K562 (cell line): ENCODE measurements around the gene SOX15. TPM values are rescaled to one million over a fixed set of nuclear protein-coding genes. Genes with fewer than 3 reads are reported as not detected.

Source experiments
- ATAC-seq: fragments of 200-7000 bp; cut with Tn5 transposase; 3 replicates; pipeline ENCODE4 v1.9.1; 2020; ENCODE audit warnings: moderate library complexity
- BruUV-seq: library from RNA; stranded (reverse); fragments of 400-500 nt; replicated peaks from 2 replicates; lab custom pipeline; 2021; lab: Mats Ljungman, UMichigan
- CTCF ChIA-PET: fragments of 300-600 bp; formaldehyde crosslinking; extraction: SDS; loops from one replicate; lab custom pipeline; 2021; ENCODE audit warnings: low intra/inter-chr PET ratio; lab: Yijun Ruan, JAX
- POLR2A ChIA-PET: fragments of 300-600, 350-650 bp; sonication (Branson Sonifier 250); formaldehyde crosslinking; extraction: SDS; loops from one replicate; lab custom pipeline; 2021; ENCODE audit warnings: antibody characterized with exemption, inconsistent platforms; lab: Yijun Ruan, JAX
- DNase-seq, 4 experiments: peaks; one replicate each; pipeline versions ENCODE4 v3.0.0 to v3.0.0-alpha.2; 2011 to 2018; ENCODE audit warnings: low spot score in 3 of 4, mixed read lengths in 3 of 4; ENCODE audit errors: extremely low read depth in 1 of 4
- FAIRE-seq: peaks from 2 replicates; lab custom pipeline; 2011; peaks lifted over from hg19 to GRCh38; lab: Jason Lieb, UNC
- H2AFZ ChIP-seq: 2 replicates; pipeline ENCODE4 v1.6.0; 2011; ENCODE audit warnings: low read depth, low read length, control low read depth, inconsistent platforms
- H3K27ac ChIP-seq: fragments of 200-600 bp; 3 replicates; pipeline ENCODE4 v1.8.0; 2011; ENCODE audit warnings: low read depth, mild to moderate bottlenecking, control low read depth, inconsistent platforms, low read length, moderate library complexity, mixed read lengths; ENCODE audit errors: extremely low read depth
- H3K27me3 ChIP-seq, 2 experiments: fragments of 300-600 bp in 1 of 2; 2 replicates in 1 of 2; 3 replicates in 1 of 2; pipeline versions ENCODE4 v1.6.0 to v1.8.0; 2011; ENCODE audit warnings: inconsistent platforms in 2 of 2, low read length in 2 of 2, mild to moderate bottlenecking in 1 of 2, mixed read lengths in 1 of 2, moderate library complexity in 1 of 2; ENCODE audit not compliant: control insufficient read depth in 2 of 2, insufficient read depth in 2 of 2
- H3K36me3 ChIP-seq: fragments of 300-600 bp; 3 replicates; pipeline ENCODE4 v1.8.0; 2011; ENCODE audit warnings: mild to moderate bottlenecking, low read length, inconsistent platforms; ENCODE audit not compliant: control insufficient read depth, insufficient read depth
- H3K4me1 ChIP-seq, 2 experiments: fragments of 200-600 bp in 1 of 2; replicated peaks in 1 of 2; 2 replicates in 1 of 2; 3 replicates in 1 of 2; pipeline versions ENCODE4 v1.5.1 to v1.8.0; 2011; ENCODE audit warnings: inconsistent platforms in 2 of 2, low read length in 2 of 2, mild to moderate bottlenecking in 1 of 2, mixed read lengths in 1 of 2, moderate library complexity in 1 of 2; ENCODE audit not compliant: control insufficient read depth in 2 of 2, insufficient read depth in 2 of 2
- H3K4me2 ChIP-seq: 2 replicates; pipeline ENCODE4 v1.6.1; 2011; ENCODE audit warnings: low read length, control low read depth, inconsistent platforms, mixed read lengths; ENCODE audit not compliant: insufficient read depth
- H3K4me3 ChIP-seq: fragments of 200-600 bp; sonication (generic), shearing (Covaris generic); 2 replicates; pipeline ENCODE4 v1.5.1; 2016; ENCODE audit warnings: control low read depth, inconsistent platforms
- H3K79me2 ChIP-seq: fragments of 200-600 bp; 3 replicates; pipeline ENCODE4 v1.8.0; 2011; ENCODE audit warnings: low read length, inconsistent platforms; ENCODE audit not compliant: control insufficient read depth, insufficient read depth
- H3K9ac ChIP-seq, 2 experiments: 2 replicates each; pipeline versions ENCODE4 v1.6.0 to v1.6.1; 2011; ENCODE audit warnings: low read depth in 2 of 2, low read length in 2 of 2, control low read depth in 1 of 2, inconsistent platforms in 1 of 2, mild to moderate bottlenecking in 1 of 2, mixed read lengths in 1 of 2; ENCODE audit not compliant: insufficient read depth in 1 of 2
- H3K9me1 ChIP-seq: one replicate; pipeline ENCODE4 v1.6.0; 2011; ENCODE audit warnings: inconsistent platforms, mild to moderate bottlenecking, low read length, moderate library complexity; ENCODE audit not compliant: control insufficient read depth, insufficient read depth
- H3K9me3 ChIP-seq: replicated peaks from 2 replicates; pipeline ENCODE4 v1.5.1; 2011; ENCODE audit warnings: low read depth, low read length, inconsistent platforms; ENCODE audit not compliant: control insufficient read depth, insufficient read depth
- H4K20me1 ChIP-seq: replicated peaks from 2 replicates; pipeline ENCODE4 v1.6.1; 2011; ENCODE audit warnings: low read length, inconsistent platforms, mixed read lengths; ENCODE audit not compliant: control insufficient read depth, insufficient read depth
- BRCA1 ChIP-seq, 2 experiments: fragments of 450-650 bp in 1 of 2; sonication (generic) in 1 of 2; formaldehyde crosslinking in 1 of 2; IDR thresholded peaks; 2 replicates each; pipeline versions ENCODE4 v1.5.0 to v1.6.1; 2017 to 2020; ENCODE audit warnings: mild to moderate bottlenecking in 1 of 2, missing genetic modification reagents in 1 of 2
- CEBPZ ChIP-seq: fragments of 150-350 bp; IDR thresholded peaks from 2 replicates; pipeline ENCODE4 v1.6.1; 2014; ENCODE audit warnings: low read depth, mild to moderate bottlenecking, low read length, borderline replicate concordance
- FOS ChIP-seq: IDR thresholded peaks from 3 replicates; pipeline ENCODE4 v1.6.1; 2011; ENCODE audit not compliant: insufficient read length; ENCODE audit errors: extremely low read depth
- HMGN3 ChIP-seq: IDR thresholded peaks from 2 replicates; pipeline ENCODE4 v1.6.1; 2011; ENCODE audit warnings: borderline replicate concordance, low read depth, mild to moderate bottlenecking, mixed read lengths, low read length; ENCODE audit not compliant: insufficient read length; ENCODE audit errors: extremely low read depth
- NFIX ChIP-seq: fragments of 250-450 bp; sonication (Bioruptor Pico); IDR thresholded peaks from 2 replicates; pipeline ENCODE4 v1.4.0; 2020; ENCODE audit warnings: low read depth, mild to moderate bottlenecking, moderate library complexity
- NFRKB ChIP-seq: fragments of 450-650 bp; IDR thresholded peaks from 2 replicates; pipeline ENCODE4 v1.6.1; 2016; ENCODE audit warnings: low read depth
- PCBP1 ChIP-seq: fragments of 200-400 bp; formaldehyde crosslinking; IDR thresholded peaks from 2 replicates; pipeline ENCODE4 v1.6.1; 2018; ENCODE audit warnings: mild to moderate bottlenecking, low read depth, low read length; ENCODE audit not compliant: poor library complexity, severe bottlenecking
- POLR2G ChIP-seq: fragments of 200-400 bp; formaldehyde crosslinking; IDR thresholded peaks from 2 replicates; pipeline ENCODE4 v1.6.1; 2017; ENCODE audit warnings: low read depth, mild to moderate bottlenecking, antibody characterized with exemption, low read length, moderate library complexity
- SPI1 ChIP-seq: IDR thresholded peaks from 2 replicates; pipeline ENCODE4 v1.6.1; 2011; ENCODE audit warnings: low read depth, low read length, control low read depth, borderline replicate concordance
- TCF7 ChIP-seq: sonication (generic); IDR thresholded peaks from 2 replicates; pipeline ENCODE4 v1.6.1; 2016; ENCODE audit warnings: antibody characterized with exemption, borderline replicate concordance
- TRIM28 ChIP-seq: fragments of 450-650 bp; IDR thresholded peaks from 2 replicates; pipeline ENCODE4 v1.6.1; 2017
- ZBTB49 ChIP-seq: sonication (generic); formaldehyde crosslinking; IDR thresholded peaks from 2 replicates; pipeline ENCODE4 v1.8.0; 2022; ENCODE audit warnings: missing genetic modification reagents, mild to moderate bottlenecking, borderline replicate concordance
- ZNF324 ChIP-seq: fragments of 250-450 bp; sonication (Bioruptor Pico); IDR thresholded peaks from 2 replicates; pipeline ENCODE4 v1.4.0; 2020; ENCODE audit warnings: mild to moderate bottlenecking
- ZNF79 ChIP-seq: fragments of 250-450 bp; sonication (Bioruptor Pico); IDR thresholded peaks from 2 replicates; pipeline ENCODE4 v1.4.0; 2020; ENCODE audit warnings: low read depth, mild to moderate bottlenecking, moderate library complexity
- WGBS: fragments of 100-300 bp; shearing (Covaris generic); methylation state at CpG from one replicate; pipeline ENCODE4 v1.1.6; 2016; ENCODE audit warnings: low coverage, mixed read lengths; ENCODE audit not compliant: insufficient coverage; ENCODE audit errors: missing lambda C conversion rate; 5-methylcytosine and 5-hydroxymethylcytosine counted together
- in situ Hi-C: fragments of 300-500 bp; cut with MboI; formaldehyde crosslinking; loops from 4 replicates; pipeline ENCODE4 v1.15.0; 2018; ENCODE audit warnings: inconsistent platforms, mixed read lengths
- intact Hi-C: fragments of 100-400 bp; cut with micrococcal nuclease; formaldehyde crosslinking; loops from 2 replicates; pipeline ENCODE4 v1.14.2; 2022
- polyA plus RNA-seq, 8 experiments: library from polyadenylated mRNA; depleted of rRNA in 4 of 8; stranded (reverse) in 5 of 8; unstranded in 3 of 8; fragments of >200 nt; fragmentation: Nextera tagmentation in 2 of 8; fragmentation: Illumina TruSeq in 1 of 8; extraction: Ambion mirVana in 2 of 8; extraction: Trizol in 1 of 8; gene quantifications; 2 replicates each; pipeline versions ENCODE4 v1.2.1 to v1.2.3, GENCODE V29; 2011 to 2014; ENCODE audit warnings: inconsistent platforms in 1 of 8, missing spikeins in 1 of 8
- total RNA-seq, 7 experiments: library from RNA; depleted of rRNA in 6 of 7; stranded (reverse); fragments of >200 nt in 6 of 7; fragmentation: Illumina TruSeq in 2 of 7; extraction: Trizol in 2 of 7; gene quantifications; 2 replicates each; pipeline versions ENCODE4 v1.2.1 to v1.2.3, GENCODE V29; 2011 to 2021; ENCODE audit warnings: low replicate concordance in 1 of 7
- TF ChIP-seq, protein P1 (sequence below): sonication (generic); formaldehyde crosslinking; IDR thresholded peaks from 2 replicates; pipeline ENCODE4 v1.8.1; 2023; ENCODE audit warnings: mild to moderate bottlenecking, missing genetic modification reagents, moderate library complexity

Gene SOX15
- total and polyA plus RNA-seq, 9 of the 15 experiments (the other 6 are each of a cell fraction or from before 2014, with no cell fraction given) = 0.07 to 0.33 (median 0.19) TPM; not detected in 5

DNA sequence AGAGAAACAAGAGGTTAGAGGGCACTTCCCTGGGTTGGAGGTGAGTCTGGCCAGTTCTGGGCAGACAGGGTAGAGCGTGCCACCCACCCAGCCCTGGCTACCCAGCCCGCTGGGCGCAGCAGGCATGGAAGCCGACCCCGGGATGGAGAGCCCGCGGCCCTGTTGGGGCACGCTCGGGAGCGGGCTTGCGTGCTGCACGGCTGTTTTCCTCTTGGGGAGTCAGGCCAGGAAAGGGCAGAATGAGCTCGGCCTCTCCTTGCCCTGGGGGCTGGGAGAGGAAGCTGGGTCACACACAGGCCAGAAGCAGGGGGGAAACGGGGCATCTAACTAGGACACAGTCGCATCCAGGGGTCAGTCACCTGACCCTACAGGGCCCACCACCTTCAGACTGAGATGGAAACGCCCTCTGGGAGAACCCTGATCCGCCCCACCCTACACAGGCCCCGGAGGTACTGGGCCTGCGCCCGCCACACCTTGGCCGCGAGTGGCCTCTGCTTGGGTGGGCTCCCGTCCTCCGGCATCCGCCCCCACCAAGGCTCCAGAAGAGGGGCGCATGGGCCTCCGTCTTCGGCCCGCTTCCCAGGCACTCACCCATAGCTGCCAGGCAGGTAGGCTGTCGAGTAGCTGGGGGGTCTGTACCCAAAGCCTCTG lies 1.2 kb downstream of the SOX15 start:
- in situ Hi-C loops = no loop called here
- FAIRE-seq = no peak
- peaks cover 67% of the 10 kb centered on the region for H3K36me3 ChIP-seq
- H3K9me3 ChIP-seq = no peaks in the 10 kb centered on the region
- H3K27ac ChIP-seq = peak overlapping the region; percentile 71; the same call in 2 of the 3 replicates
- no peak overlapping the region for H3K4me3 ChIP-seq
- no TSS peak for BruUV-seq
- peak overlapping the region; percentile 53 to 85 for H3K9ac ChIP-seq
- no peaks in the 10 kb centered on the region for H3K27me3 ChIP-seq
- peaks cover 28 to 50% of the 10 kb centered on the region in 2 experiments for H3K4me1 ChIP-seq
- ATAC-seq = no peak
- no peaks in the 10 kb centered on the region for H3K9me1 ChIP-seq
- no peak overlapping the region for H2AFZ ChIP-seq
- peaks cover 50% of the 10 kb centered on the region for H3K79me2 ChIP-seq
- no peaks in the 10 kb centered on the region for H4K20me1 ChIP-seq
- no peak for DNase-seq
- H3K4me2 ChIP-seq = peak overlapping the region; percentile 63
- ChIA-PET CTCF (no interaction called here), POLR2A (interaction anchor here (1.0 to 1.7 kb wide), 5 partner anchors 8 to 115 kb away, joined by 3 to 6 read pairs (median 3); partner anchors contain the start of gene CD68)
- 85% methylated on average over 14 of the region's 30 CpGs for WGBS
- intact Hi-C loops = loop anchor here (5.0 kb wide), 1 partner anchor 99 kb away; the partner anchor contains the start of genes TP53 and WRAP53
- TF ChIP-seq NFIX (no peak), FOS (no peak), ZNF79 (CRISPR knock-in tag) (no peak), ZNF324 (CRISPR knock-in tag) (no peak), NFRKB (no peak), CEBPZ (no peak), TCF7 (no peak), BRCA1 (IDR thresholded peaks at IDR 0.05) (no peak), BRCA1 (CRISPR knock-in tag; IDR thresholded peaks at IDR 0.05) (no peak), PCBP1 (no peak), HMGN3 (no peak), ZBTB49 (CRISPR knock-in tag) (no peak), TRIM28 (no peak), POLR2G (peak; percentile 22; the same call in 1 of the 2 replicates), SPI1 (no peak)
- TF ChIP-seq, protein P1, sequence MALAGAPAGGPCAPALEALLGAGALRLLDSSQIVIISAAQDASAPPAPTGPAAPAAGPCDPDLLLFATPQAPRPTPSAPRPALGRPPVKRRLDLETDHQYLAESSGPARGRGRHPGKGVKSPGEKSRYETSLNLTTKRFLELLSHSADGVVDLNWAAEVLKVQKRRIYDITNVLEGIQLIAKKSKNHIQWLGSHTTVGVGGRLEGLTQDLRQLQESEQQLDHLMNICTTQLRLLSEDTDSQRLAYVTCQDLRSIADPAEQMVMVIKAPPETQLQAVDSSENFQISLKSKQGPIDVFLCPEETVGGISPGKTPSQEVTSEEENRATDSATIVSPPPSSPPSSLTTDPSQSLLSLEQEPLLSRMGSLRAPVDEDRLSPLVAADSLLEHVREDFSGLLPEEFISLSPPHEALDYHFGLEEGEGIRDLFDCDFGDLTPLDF = no peak
